A549 (cell line): ENCODE results near the gene KRTAP17-1. TPM values are rescaled to one million over a fixed set of nuclear protein-coding genes. Genes with fewer than 3 reads are reported as not detected.

Source experiments
- ATAC-seq, 2 experiments: fragments of 200-7000 bp in 1 of 2; fragments of >200 bp in 1 of 2; cut with Nextera tagmentation in 1 of 2; cut with Tn5 transposase in 1 of 2; 3 replicates each; pipeline versions ENCODE4 v1.8.0 to v1.9.1; 2018 to 2020; ENCODE audit warnings: mild to moderate bottlenecking in 1 of 2, moderate library complexity in 1 of 2
- CTCF ChIA-PET: fragments of 300-600 bp; sonication (Branson Sonifier 250); formaldehyde crosslinking; extraction: SDS; loops from one replicate; lab custom pipeline; 2021; ENCODE audit warnings: antibody characterized with exemption, inconsistent platforms; lab: Yijun Ruan, JAX
- POLR2A ChIA-PET: fragments of 350-600 bp; formaldehyde crosslinking; extraction: SDS; loops from one replicate; lab custom pipeline; 2021; ENCODE audit warnings: antibody characterized with exemption, inconsistent platforms; lab: Yijun Ruan, JAX
- DNase-seq, 2 experiments: peaks; one replicate each; pipeline versions ENCODE4 v3.0.0 to v3.0.0-alpha.2; 2011 to 2016; ENCODE audit warnings: low read depth in 1 of 2, low spot score in 1 of 2
- FAIRE-seq: peaks from 2 replicates; lab custom pipeline; 2011; peaks lifted over from hg19 to GRCh38; lab: Jason Lieb, UNC
- H3K27ac ChIP-seq, 2 experiments: fragments of >200 bp; sonication (Bioruptor Twin); formaldehyde crosslinking; 3 replicates each; pipeline ENCODE4 v1.5.1; 2016 to 2017
- H3K4me1 ChIP-seq: fragments of >200 bp; sonication (Bioruptor Twin); formaldehyde crosslinking; 3 replicates; pipeline ENCODE4 v1.6.1; 2016
- H3K4me2 ChIP-seq: fragments of >200 bp; sonication (Bioruptor Twin); formaldehyde crosslinking; 3 replicates; pipeline ENCODE4 v1.6.1; 2016
- H3K4me3 ChIP-seq: fragments of >200 bp; sonication (Bioruptor Twin); formaldehyde crosslinking; 3 replicates; pipeline ENCODE4 v1.5.1; 2016
- H3K9me3 ChIP-seq: fragments of >200 bp; sonication (Bioruptor Twin); formaldehyde crosslinking; 3 replicates; pipeline ENCODE4 v1.6.1; 2016
- BCL3 ChIP-seq: fragments of >200 bp; sonication (Bioruptor Twin); formaldehyde crosslinking; IDR thresholded peaks from 3 replicates; pipeline ENCODE4 v1.6.1; 2016
- CBX8 ChIP-seq: fragments of 200-600 bp; sonication (generic); IDR thresholded peaks from 2 replicates; pipeline ENCODE4 v1.6.1; 2016
- CHD4 ChIP-seq: fragments of 200-600 bp; sonication (generic); IDR thresholded peaks from 2 replicates; pipeline ENCODE4 v1.6.1; 2016; ENCODE audit warnings: antibody characterized with exemption, mild to moderate bottlenecking, borderline replicate concordance
- CTCF ChIP-seq: fragments of >200 bp; sonication (Bioruptor Twin); formaldehyde crosslinking; IDR thresholded peaks from 3 replicates; pipeline ENCODE4 v1.5.1; 2016
- EHF ChIP-seq: fragments of 250-450 bp; sonication (Bioruptor Pico); IDR thresholded peaks from 2 replicates; pipeline ENCODE4 v1.5.0; 2020; ENCODE audit warnings: mild to moderate bottlenecking
- FOXS1 ChIP-seq: fragments of 250-450 bp; sonication (Bioruptor Pico); IDR thresholded peaks from 2 replicates; pipeline ENCODE4 v1.5.0; 2020; ENCODE audit warnings: mild to moderate bottlenecking, moderate library complexity
- GATA3 ChIP-seq: IDR thresholded peaks from 2 replicates; pipeline ENCODE4 v1.6.1; 2012; ENCODE audit warnings: borderline replicate concordance
- HDAC2 ChIP-seq: fragments of 200-600 bp; sonication (generic); IDR thresholded peaks from 2 replicates; pipeline ENCODE4 v1.6.1; 2016
- HES2 ChIP-seq: fragments of >200 bp; sonication (Bioruptor Twin); formaldehyde crosslinking; IDR thresholded peaks from 2 replicates; pipeline ENCODE4 v1.6.1; 2016
- HOXB5 ChIP-seq: fragments of 250-450 bp; sonication (Bioruptor Pico); IDR thresholded peaks from 2 replicates; pipeline ENCODE4 v1.5.0; 2020; ENCODE audit warnings: mild to moderate bottlenecking, moderate library complexity
- JUNB ChIP-seq: fragments of >200 bp; sonication (Bioruptor Twin); formaldehyde crosslinking; IDR thresholded peaks from 2 replicates; pipeline ENCODE4 v1.6.1; 2016
- MAFK ChIP-seq: fragments of 450-650 bp; IDR thresholded peaks from 2 replicates; pipeline ENCODE4 v1.6.1; 2014; ENCODE audit not compliant: partially characterized antibody
- MAZ ChIP-seq: fragments of 150-350 bp; IDR thresholded peaks from 2 replicates; pipeline ENCODE4 v1.6.1; 2014; ENCODE audit warnings: antibody characterized with exemption, low read depth, low read length, borderline replicate concordance
- NPAS2 ChIP-seq: fragments of 250-450 bp; sonication (Bioruptor Pico); IDR thresholded peaks from 2 replicates; pipeline ENCODE4 v1.8.0; 2022; ENCODE audit warnings: mild to moderate bottlenecking, moderate library complexity, borderline replicate concordance
- NR3C1 ChIP-seq: fragments of >200 bp; sonication (Bioruptor Twin); formaldehyde crosslinking; IDR thresholded peaks from 3 replicates; pipeline ENCODE4 v1.6.1; 2017
- POLR2A ChIP-seq: IDR thresholded peaks from 2 replicates; pipeline ENCODE4 v1.6.1; 2012; ENCODE audit warnings: mild to moderate bottlenecking, low read length
- RAD21 ChIP-seq, 2 experiments: fragments of >200 bp in 1 of 2; sonication (Bioruptor Twin) in 1 of 2; formaldehyde crosslinking in 1 of 2; IDR thresholded peaks in 1 of 2; conservative IDR thresholded peaks in 1 of 2; 2 replicates in 1 of 2; 3 replicates in 1 of 2; pipeline ENCODE4 v1.6.1; 2012 to 2018; ENCODE audit warnings: inconsistent platforms in 1 of 2
- RARB ChIP-seq: fragments of 250-450 bp; sonication (Bioruptor Pico); IDR thresholded peaks from 2 replicates; pipeline ENCODE4 v1.8.0; 2021; ENCODE audit warnings: mild to moderate bottlenecking, moderate library complexity
- SREBF2 ChIP-seq: fragments of 450-650 bp; IDR thresholded peaks from 2 replicates; pipeline ENCODE4 v1.6.1; 2014; ENCODE audit warnings: mild to moderate bottlenecking, moderate library complexity
- TP53 ChIP-seq: fragments of 250-450 bp; sonication (Bioruptor Pico); IDR thresholded peaks from 2 replicates; pipeline ENCODE4 v1.5.0; 2021; ENCODE audit warnings: mild to moderate bottlenecking, moderate library complexity
- ZSCAN20 ChIP-seq: fragments of 250-450 bp; sonication (Bioruptor Pico); IDR thresholded peaks from 2 replicates; pipeline ENCODE4 v1.8.0; 2022; ENCODE audit warnings: mild to moderate bottlenecking, moderate library complexity
- WGBS: methylation state at CpG from one replicate; pipeline ENCODE4 v1.1.6; 2017; ENCODE audit errors: missing lambda C conversion rate; 5-methylcytosine and 5-hydroxymethylcytosine counted together
- polyA plus RNA-seq, 4 experiments: library from polyadenylated mRNA; depleted of rRNA in 3 of 4; stranded (reverse); fragments of >200 nt; fragmentation: RNase III in 1 of 4; extraction: RNeasy Plus Mini Kit Qiagen cat#74134 plus additional on column Dnase treatment in 1 of 4; gene quantifications; 2 replicates in 3 of 4; 3 replicates in 1 of 4; pipeline ENCODE4 v1.2.3, GENCODE V29; 2011 to 2017

KRTAP17-1 gene
- polyA plus RNA-seq, 2 of the 4 experiments (the other 2 are of a cell fraction), result not detected

- Histone ChIP-seq H3K4me3 (no peak overlapping the region), H3K4me1 (no peaks in the 10 kb centered on the region), H3K9me3 (no peaks in the 10 kb centered on the region), H3K27ac (no peak overlapping the region), H3K4me2 (no peak overlapping the region)
- DNase-seq, result no peak
- TF ChIP-seq MAZ (no peak), SREBF2 (no peak)
- FAIRE-seq, result peak; percentile 76
- ChIA-PET CTCF (interaction anchor here (0.6 to 3.1 kb wide), 6 partner anchors 8 to 329 kb away, joined by 3 to 10 read pairs (median 4); partner anchors contain the start of gene KRT33A), POLR2A (no interaction called here)
- no peak for ATAC-seq
- WGBS, result 65% methylated on average over 7 of the region's 7 CpGs
These were observed 25.7 kb upstream of the KRTAP17-1 start for GRCh38 chr17:41340934-41341861.

GRCh38 chr17:41340494-41340893, 25.0 kb upstream of the KRTAP17-1 start:
- ChIA-PET CTCF (interaction anchor here (0.6 to 3.1 kb wide), 6 partner anchors 8 to 537 kb away, joined by 3 to 10 read pairs (median 4); no protein-coding TSS in a partner anchor), POLR2A (no interaction called here)
- ATAC-seq (0 out of 6 replicates have a peak, but pooled peaks of 1 of the 2 experiments have one; percentile 45), DNase-seq (no peak), FAIRE-seq (no peak)
- TF ChIP-seq JUNB (no peak), HDAC2 (no peak), TP53 (no peak), NR3C1 (no peak), RARB (CRISPR knock-in tag) (no peak), CTCF (no peak)
- no peaks in the 10 kb centered on the region for H3K4me1 ChIP-seq
- 33% methylated on average over 3 of the region's 3 CpGs for WGBS
- H3K27ac ChIP-seq, result no peak overlapping the region
- no peaks in the 10 kb centered on the region for H3K9me3 ChIP-seq
- H3K4me2 ChIP-seq, result no peak overlapping the region
- no peak overlapping the region for H3K4me3 ChIP-seq

- ChIA-PET POLR2A (no interaction called here), CTCF (interaction anchor here (1.0 to 1.7 kb wide), 6 partner anchors 9 to 536 kb away, joined by 3 to 10 read pairs (median 4); no protein-coding TSS in a partner anchor)
- FAIRE-seq, result no peak
These were observed 24.2 kb upstream of the KRTAP17-1 start for GRCh38 chr17:41339571-41340172.

GRCh38 chr17:41338961-41339485, 23.5 kb upstream of the KRTAP17-1 start:
- no peak overlapping the region for H3K27ac ChIP-seq
- no peak for FAIRE-seq
- no peaks in the 10 kb centered on the region for H3K9me3 ChIP-seq
- WGBS, result 65% methylated on average over 5 of the region's 5 CpGs
- ATAC-seq, result no peak
- DNase-seq, result no peak
- POLR2A ChIA-PET, result no interaction called here
- no peak overlapping the region for H3K4me2 ChIP-seq
- TF ChIP-seq MAFK (peak; percentile 15), HOXB5 (CRISPR knock-in tag) (no peak), HES2 (no peak), ZSCAN20 (no peak), NPAS2 (no peak), CBX8 (no peak), RAD21 (conservative IDR thresholded peaks at IDR 0.05 in 1 of 2, IDR thresholded peaks at IDR 0.05 in 1 of 2) (no peak), EHF (CRISPR knock-in tag) (no peak)
- no peak overlapping the region for H3K4me3 ChIP-seq
- CTCF ChIA-PET, result interaction anchor here (0.7 to 1.6 kb wide), 7 partner anchors 9 to 535 kb away, joined by 3 to 7 read pairs (median 3); no protein-coding TSS in a partner anchor
- no peaks in the 10 kb centered on the region for H3K4me1 ChIP-seq

More at GRCh38 chr17:41339571-41340172, 24.2 kb upstream of the KRTAP17-1 start:
- no peak overlapping the region for H3K4me2 ChIP-seq
- no peak for TF ChIP-seq JUNB
- no peak for TF ChIP-seq FOXS1 (CRISPR knock-in tag)
- TF ChIP-seq GATA3, result no peak
- no peak for TF ChIP-seq BCL3
- no peak for TF ChIP-seq POLR2A
- no peak for TF ChIP-seq CHD4
- TF ChIP-seq, all 56 proteins: peak for 0
- DNase-seq (no peak), ATAC-seq (no peak)
- H3K4me3 ChIP-seq, result no peak overlapping the region
- WGBS, result 28% methylated on average over 2 of the region's 2 CpGs
- H3K4me1 ChIP-seq, result no peaks in the 10 kb centered on the region
- H3K27ac ChIP-seq, result no peak overlapping the region
- H3K9me3 ChIP-seq, result no peaks in the 10 kb centered on the region
